Measurements from ENCODE around the gene ACAD9.
"Not testable (repeated sequence)": the region's sequence is repeated elsewhere in the genome, so short reads cannot be mapped to it uniquely, and the experiment has no call there.

Gene ACAD9

DNA sequence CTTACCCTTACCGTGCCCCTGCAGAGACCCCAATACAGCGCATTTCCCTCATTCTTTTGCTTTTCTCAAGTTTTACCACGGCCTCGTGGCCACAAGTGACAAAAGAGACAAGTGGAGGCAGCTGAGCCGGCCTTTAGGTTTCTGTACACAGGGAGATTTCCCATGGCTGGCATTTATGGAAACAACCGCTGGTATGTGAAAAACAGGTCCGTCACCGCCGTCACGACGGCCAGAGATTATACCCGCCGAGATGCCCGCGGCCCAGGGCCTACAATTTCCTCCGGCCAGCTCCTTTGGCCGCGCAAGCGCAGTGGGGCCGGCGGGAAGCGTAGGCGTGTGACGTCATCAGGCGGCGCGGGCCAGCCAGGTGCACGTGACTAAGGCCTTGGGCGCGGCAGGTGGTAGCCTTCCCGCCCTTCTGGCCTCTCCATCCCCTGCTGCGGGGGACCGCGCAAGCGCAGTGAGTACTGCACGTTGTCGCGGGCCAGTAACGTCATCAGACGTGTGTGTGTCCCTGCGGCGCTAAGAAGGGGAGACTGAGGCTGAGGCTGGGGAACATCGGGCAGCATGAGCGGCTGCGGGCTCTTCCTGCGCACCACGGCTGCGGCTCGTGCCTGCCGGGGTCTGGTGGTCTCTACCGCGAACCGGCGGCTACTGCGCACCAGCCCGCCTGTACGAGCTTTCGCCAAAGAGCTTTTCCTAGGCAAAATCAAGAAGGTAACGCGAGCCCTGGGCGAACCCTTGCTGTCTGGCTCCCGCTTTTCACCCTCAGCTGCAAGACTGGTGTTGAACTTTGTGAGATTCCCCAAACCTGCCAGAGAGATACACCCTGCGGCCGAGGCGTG lies at the start of gene ACAD9:
Gene ACAD9 (plus strand): TSS at position 496 of the 845 bp plus-strand sequence. CDS start 72 bp downstream, at position 568.
- H3K4me3 ChIP-seq (ENCODE audit: control insufficient read depth, low read depth, low read length) = peak within 1 kb of the TSS; percentile 76
- TF ChIP-seq, protein P1, sequence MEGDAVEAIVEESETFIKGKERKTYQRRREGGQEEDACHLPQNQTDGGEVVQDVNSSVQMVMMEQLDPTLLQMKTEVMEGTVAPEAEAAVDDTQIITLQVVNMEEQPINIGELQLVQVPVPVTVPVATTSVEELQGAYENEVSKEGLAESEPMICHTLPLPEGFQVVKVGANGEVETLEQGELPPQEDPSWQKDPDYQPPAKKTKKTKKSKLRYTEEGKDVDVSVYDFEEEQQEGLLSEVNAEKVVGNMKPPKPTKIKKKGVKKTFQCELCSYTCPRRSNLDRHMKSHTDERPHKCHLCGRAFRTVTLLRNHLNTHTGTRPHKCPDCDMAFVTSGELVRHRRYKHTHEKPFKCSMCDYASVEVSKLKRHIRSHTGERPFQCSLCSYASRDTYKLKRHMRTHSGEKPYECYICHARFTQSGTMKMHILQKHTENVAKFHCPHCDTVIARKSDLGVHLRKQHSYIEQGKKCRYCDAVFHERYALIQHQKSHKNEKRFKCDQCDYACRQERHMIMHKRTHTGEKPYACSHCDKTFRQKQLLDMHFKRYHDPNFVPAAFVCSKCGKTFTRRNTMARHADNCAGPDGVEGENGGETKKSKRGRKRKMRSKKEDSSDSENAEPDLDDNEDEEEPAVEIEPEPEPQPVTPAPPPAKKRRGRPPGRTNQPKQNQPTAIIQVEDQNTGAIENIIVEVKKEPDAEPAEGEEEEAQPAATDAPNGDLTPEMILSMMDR (IDR thresholded peaks at IDR 0.05; ENCODE audit: control insufficient read depth, insufficient read depth, low read depth, low read length, missing control alignments) = no peak
- DNase-seq (ENCODE audit: low read depth) = peak; percentile 90

DNA sequence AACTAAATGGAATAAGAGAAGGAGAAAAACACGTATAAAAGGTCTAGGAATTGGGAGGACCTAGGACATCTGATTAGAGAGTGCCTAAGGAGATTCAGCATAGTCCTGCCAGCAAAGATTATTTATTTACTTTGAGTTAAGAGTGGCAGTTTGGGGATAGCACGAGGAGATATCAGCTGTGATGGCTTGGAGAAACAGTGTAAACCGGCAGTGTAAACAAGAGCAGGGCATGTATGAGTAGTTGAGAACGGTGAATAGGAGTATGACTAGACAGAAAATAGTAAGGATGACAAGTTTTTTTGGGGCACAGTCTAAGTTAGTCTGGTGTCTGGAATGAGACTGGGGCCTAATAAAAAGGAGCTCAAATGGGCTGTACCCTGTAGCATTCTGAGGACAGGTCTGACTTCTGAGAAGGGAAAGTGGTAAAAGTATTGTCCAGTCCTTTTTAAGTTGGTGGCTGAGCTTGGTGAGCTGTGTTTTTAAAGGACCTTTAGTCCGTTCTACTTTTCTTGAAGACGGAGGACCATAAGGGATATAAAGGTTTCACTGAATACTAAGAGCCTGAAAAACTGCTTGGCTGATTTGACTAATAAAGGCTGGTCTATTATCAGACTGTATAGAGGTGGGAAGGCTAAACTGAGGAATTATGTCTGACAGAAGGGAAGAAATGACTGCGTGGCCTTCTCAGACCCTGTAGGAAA lies 49.3 kb upstream of the ACAD9 start:
- DNase-seq (ENCODE audit: low read depth) = not testable (repeated sequence)

DNA sequence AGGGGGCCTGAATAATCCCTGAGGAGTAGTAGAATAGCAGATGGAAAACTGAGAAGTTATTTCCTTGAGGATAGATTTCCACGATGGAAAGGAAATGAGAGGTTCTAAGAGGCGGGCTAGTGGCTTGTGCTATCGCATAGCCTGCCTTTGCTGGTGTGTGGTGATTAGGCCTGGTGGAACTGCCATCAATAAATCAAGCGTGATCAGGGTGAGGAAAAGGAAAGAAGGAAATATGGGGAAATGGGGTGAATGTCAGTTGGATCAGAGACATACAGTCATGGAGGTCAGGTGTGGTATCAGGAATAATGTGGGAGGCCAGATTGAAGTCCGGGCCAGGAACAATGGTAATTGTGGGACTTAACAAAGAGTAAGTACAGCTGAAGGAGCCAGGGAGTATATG lies 48.7 kb upstream of the ACAD9 start:
- DNase-seq (ENCODE audit: low read depth) = not testable (repeated sequence)

More for the DNA sequence above, 49.3 kb upstream of the ACAD9 start:
- H3K4me3 ChIP-seq (ENCODE audit: control insufficient read depth, low read depth, low read length) = not testable (repeated sequence)

DNA sequence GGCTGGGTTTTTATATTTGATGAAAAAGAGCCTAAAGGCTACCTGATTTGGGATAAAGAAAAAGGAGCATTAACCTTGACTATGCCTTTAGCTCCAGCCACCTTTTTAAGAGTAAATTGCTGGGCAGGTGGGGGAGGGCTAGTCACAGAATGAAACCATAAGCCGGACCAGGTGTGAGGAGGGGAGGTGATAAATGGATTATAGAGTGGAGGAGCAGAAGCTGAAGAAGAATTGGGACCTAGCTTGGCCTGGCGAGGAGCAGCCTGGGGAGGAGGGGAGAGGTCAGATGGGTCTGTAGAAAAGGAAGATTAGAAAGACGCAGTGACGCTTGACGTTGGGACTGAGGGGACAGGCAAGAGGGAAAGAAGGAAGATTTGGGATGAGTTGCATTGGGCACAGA lies 46.4 kb upstream of the ACAD9 start:
- not testable (repeated sequence) for DNase-seq (ENCODE audit: low read depth); H3K4me3 ChIP-seq (ENCODE audit: control insufficient read depth, low read depth, low read length)

More for the DNA sequence above, 48.7 kb upstream of the ACAD9 start:
- H3K4me3 ChIP-seq (ENCODE audit: control insufficient read depth, low read depth, low read length) = not testable (repeated sequence)

DNA sequence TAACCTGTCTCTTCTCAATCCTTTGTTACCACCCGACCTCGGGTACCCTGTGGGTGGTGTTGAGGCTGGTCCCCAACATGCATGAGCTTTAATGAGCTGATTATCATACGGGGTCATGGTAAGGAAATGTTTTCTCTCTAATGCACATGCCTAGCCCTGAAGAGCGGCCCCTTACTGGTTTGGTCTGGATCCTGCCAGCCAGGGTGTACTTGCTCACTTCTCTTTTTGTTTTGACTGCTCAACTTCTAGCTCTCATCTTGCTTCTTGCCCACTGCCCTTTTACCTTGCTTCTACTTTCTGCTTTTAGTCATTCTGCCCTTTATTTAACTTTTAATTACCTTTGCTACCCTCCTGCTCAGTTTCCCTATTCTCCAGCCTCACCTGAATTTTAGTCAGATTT lies 44.3 kb upstream of the ACAD9 start:
- H3K4me3 ChIP-seq (ENCODE audit: control insufficient read depth, low read depth, low read length) = no peak overlapping the region
- no peak for DNase-seq (ENCODE audit: low read depth)
- TF ChIP-seq, protein P1 (IDR thresholded peaks at IDR 0.05; ENCODE audit: control insufficient read depth, insufficient read depth, low read depth, low read length, missing control alignments) = no peak

DNA sequence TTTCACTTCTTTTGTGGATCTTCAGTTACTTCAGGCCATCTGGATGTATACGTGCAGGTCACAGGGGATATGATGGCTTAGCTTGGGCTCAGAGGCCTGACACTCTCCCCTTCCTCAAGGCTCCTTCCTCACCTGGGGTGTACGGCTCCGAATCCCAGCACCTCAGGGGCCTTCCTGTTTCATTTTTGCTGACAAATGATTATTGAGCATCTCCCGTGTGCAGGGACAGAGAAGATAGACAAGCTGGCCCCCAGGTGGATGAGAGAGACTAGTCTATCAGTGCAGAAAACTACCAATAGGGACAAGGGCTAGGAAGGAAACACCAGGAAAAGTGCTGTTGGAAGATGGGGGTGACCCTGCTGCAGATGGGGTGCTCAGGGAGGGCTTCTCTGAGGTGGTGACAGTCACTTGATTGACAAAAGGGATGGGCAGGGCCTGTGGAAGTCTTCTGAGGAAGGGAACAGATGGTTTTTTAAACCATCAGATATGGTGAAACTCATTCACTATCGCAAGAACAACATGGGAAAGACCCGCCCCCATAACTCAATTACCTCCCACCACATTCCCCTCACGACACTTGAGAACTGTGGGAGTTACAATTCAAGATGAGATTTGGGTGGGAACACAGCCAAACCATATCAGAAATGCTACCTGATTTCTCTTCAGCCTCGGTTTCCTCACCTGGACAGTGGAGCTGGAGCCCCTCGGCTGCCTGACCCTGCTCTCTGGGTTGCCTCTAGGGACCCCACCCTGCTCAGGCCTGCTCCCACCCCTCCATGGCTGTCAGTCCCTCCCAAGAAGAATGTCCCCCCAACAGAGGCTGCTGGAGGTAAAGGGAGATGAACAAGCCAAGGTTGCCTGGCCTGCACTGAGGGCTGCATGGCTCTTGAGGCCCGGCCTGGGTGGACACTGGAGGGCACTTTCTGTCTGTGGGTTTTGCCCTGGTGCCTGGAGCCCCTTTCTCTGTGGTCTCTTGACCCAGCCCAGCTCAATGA lies 37.2 kb upstream of the ACAD9 start:
- no peak for DNase-seq (ENCODE audit: low read depth)
- H3K4me3 ChIP-seq (ENCODE audit: control insufficient read depth, low read depth, low read length) = no peak overlapping the region
- TF ChIP-seq, protein P1 (IDR thresholded peaks at IDR 0.05; ENCODE audit: control insufficient read depth, insufficient read depth, low read depth, low read length, missing control alignments) = no peak

DNA sequence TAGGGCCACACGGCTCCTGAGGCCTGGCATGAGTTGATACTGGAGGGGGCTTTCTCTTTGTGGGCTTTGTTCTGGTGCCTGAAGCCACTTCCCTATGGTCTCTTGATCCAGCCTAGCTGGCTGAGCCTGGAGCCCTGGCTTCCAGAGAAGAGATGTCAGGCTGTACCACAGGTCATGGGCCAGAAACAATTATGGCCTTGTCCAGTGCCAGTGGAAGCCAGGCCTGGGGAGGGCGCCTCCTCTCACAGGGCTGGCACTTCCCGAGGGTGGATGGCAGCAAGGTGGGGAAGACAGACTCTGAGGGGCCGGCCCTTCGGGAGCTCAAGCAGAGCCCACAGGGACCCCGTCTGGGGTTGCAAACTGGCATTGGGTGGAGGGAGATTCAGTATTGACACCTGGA lies 34.9 kb upstream of the ACAD9 start:
- TF ChIP-seq, protein P1 (IDR thresholded peaks at IDR 0.05; ENCODE audit: control insufficient read depth, insufficient read depth, low read depth, low read length, missing control alignments) = no peak
- no peak for DNase-seq (ENCODE audit: low read depth)
- H3K4me3 ChIP-seq (ENCODE audit: control insufficient read depth, low read depth, low read length) = no peak overlapping the region
